ENCODE results near the gene PHGDH. TPM values are rescaled to one million over a fixed set of nuclear protein-coding genes. Genes with fewer than 3 reads are reported as not detected.

The PHGDH gene
- total RNA-seq, 2 experiments from 2014 or later: 195 to 201 TPM

DNA sequence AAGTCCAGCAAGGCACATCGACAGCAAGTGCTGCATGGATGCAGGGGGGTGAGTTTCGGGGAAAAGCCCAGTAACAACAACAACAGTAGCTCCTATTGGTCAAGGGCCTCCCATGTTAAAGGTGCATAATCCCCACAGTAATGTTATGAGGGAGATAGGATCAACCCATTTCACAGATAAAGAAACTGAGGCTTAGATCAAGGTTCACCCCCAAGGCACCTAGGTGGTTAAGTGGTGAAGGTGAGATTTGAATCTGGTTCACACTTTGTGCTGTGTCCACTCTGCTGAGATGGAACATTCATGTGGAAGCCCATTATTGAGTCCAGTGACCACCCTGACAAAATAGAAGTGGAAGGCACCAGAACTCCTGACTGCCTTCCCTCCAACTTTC is 24.9 kb downstream of the PHGDH start:
- H3K36me3 Mint-ChIP-seq (ENCODE audit: low read depth): peaks cover 54% of the 10 kb centered on the region
- CTCF ChIA-PET: no interaction called here
- POLR2A ChIA-PET: no interaction called here
- DNase-seq (no peak), ATAC-seq (no peak)
- no peak overlapping the region for H3K27ac Mint-ChIP-seq
- H3K9me3 Mint-ChIP-seq (ENCODE audit: insufficient read depth): no peaks in the 10 kb centered on the region
- H3K4me3 Mint-ChIP-seq: no peak overlapping the region
- no peaks in the 10 kb centered on the region for H3K4me1 Mint-ChIP-seq (ENCODE audit: low read depth)
- no peaks in the 10 kb centered on the region for H3K27me3 Mint-ChIP-seq (ENCODE audit: low read depth)

DNA sequence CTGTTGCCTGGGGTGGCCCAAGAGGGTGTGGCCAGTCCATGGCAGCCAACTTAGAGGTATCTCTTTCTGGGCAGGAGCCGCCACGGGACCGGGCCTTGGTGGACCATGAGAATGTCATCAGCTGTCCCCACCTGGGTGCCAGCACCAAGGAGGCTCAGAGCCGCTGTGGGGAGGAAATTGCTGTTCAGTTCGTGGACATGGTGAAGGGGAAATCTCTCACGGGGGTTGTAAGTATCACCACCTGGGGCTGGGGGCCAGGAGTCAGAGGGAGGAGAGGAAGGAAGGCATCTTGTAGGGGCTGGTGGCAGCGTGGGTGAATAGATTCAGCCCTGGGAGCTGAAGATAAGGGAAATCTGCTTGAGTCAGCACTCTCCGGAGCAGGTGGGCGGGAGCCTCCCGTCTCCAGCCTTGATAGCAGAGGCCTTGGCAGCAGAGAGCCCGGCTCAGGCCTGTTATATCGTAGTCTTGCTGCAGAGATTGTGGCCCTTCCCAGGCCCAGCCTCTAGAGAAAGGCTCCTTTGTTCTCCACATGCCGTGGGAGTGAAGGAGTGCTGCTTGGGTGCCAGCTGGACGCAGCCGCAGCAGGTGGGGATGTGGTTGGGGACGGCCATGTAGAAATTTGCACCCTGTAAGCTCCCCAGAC is 25.4 kb downstream of the PHGDH start:
- ChIA-PET POLR2A (no interaction called here), CTCF (no interaction called here)
- Mint-ChIP-seq H3K9me3 (ENCODE audit: insufficient read depth) (no peaks in the 10 kb centered on the region), H3K4me1 (ENCODE audit: low read depth) (no peaks in the 10 kb centered on the region), H3K27me3 (ENCODE audit: low read depth) (no peaks in the 10 kb centered on the region), H3K27ac (no peak overlapping the region), H3K36me3 (ENCODE audit: low read depth) (peaks cover 51% of the 10 kb centered on the region), H3K4me3 (no peak overlapping the region)
- no peak for ATAC-seq
- DNase-seq: no peak

DNA sequence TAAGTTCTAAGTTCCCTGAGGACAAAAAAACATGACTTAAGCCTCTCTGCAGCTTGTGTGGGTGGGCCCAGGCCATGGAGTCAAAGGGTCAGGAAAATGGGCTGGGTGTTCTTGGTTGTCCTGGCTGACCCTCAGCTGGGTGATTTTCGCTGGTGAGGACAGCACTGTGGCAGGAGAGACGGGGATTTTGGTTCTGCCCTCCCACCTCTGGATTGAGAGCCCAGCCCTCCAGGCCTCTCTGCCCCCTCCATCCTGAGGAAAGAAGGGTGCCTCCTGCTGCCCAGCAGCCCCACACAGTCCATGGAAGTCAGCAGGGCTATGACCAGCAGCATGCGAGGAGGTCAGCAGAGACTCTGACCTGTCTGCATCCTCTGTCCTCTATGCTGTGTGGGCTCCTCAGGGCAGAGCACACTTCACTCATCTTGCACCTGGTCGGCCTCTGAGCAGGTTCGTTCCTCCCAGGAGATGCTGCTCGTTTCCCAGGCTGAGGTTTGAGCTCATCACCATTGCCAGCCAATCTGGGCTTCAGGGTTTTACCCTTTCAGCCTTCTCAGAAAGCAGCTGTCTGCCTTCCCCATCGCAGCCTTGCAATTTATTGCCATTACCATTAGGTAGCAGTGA is 26.5 kb downstream of the PHGDH start:
- no peak for DNase-seq
- ATAC-seq: no peak
- CTCF ChIA-PET: no interaction called here
- no peaks in the 10 kb centered on the region for H3K27me3 Mint-ChIP-seq (ENCODE audit: low read depth)
- no peak overlapping the region for H3K27ac Mint-ChIP-seq
- peaks cover 51% of the 10 kb centered on the region for H3K36me3 Mint-ChIP-seq (ENCODE audit: low read depth)
- H3K4me3 Mint-ChIP-seq: no peak overlapping the region
- POLR2A ChIA-PET: no interaction called here
- no peaks in the 10 kb centered on the region for H3K4me1 Mint-ChIP-seq (ENCODE audit: low read depth)
- H3K9me3 Mint-ChIP-seq (ENCODE audit: insufficient read depth): no peaks in the 10 kb centered on the region

DNA sequence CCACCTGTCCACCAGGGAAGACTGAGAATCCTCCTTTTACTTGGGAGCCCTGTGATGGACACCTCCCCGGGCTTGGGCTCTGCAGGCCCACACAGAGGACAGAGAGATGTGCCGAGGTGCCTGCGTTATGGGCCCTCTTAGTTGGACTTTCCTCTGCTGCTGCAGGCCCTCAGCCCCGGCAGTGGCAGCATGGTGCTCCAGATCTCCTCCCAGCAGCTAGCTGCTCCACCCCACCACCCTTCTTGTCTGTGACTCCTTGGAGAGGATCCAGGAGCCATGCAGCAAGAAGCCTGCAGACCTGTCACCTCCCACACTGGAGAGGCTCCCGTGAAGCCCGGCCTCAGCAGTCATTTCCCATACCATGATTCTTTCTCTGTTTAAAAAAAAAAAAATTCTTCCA is 27.4 kb downstream of the PHGDH start:
- ChIA-PET CTCF (interaction anchor here (1.0 kb wide), 1 partner anchor 62 kb away, joined by 3 read pairs; no protein-coding TSS in a partner anchor), POLR2A (interaction anchor here (0.6 kb wide), 1 partner anchor 27 kb away, joined by 3 read pairs; no protein-coding TSS in a partner anchor)
- no peak overlapping the region for H3K4me3 Mint-ChIP-seq
- no peaks in the 10 kb centered on the region for H3K27me3 Mint-ChIP-seq (ENCODE audit: low read depth)
- H3K9me3 Mint-ChIP-seq (ENCODE audit: insufficient read depth): no peaks in the 10 kb centered on the region
- ATAC-seq (no peak), DNase-seq (no peak)
- peaks cover 5% of the 10 kb centered on the region for H3K4me1 Mint-ChIP-seq (ENCODE audit: low read depth)
- H3K36me3 Mint-ChIP-seq (ENCODE audit: low read depth): peaks cover 55% of the 10 kb centered on the region
- H3K27ac Mint-ChIP-seq: no peak overlapping the region

DNA sequence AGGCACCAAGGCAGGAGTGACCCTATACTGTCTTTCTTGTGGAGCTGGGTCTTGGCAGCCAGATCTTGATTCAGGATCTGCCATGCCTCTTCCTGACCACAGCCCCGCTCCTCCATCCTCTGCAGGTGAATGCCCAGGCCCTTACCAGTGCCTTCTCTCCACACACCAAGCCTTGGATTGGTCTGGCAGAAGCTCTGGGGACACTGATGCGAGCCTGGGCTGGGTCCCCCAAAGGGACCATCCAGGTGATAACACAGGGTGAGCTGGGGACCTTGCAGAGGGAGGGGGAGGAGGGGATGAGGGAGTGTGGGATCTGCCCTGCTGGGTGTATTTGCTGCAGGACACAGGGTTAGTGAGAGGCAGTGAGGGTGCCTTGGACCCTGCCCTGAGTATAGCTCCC is 28.5 kb downstream of the PHGDH start:
- H3K4me1 Mint-ChIP-seq (ENCODE audit: low read depth): peaks cover 10% of the 10 kb centered on the region
- no peak for DNase-seq
- H3K9me3 Mint-ChIP-seq (ENCODE audit: insufficient read depth): no peaks in the 10 kb centered on the region
- POLR2A ChIA-PET: no interaction called here
- peaks cover 53% of the 10 kb centered on the region for H3K36me3 Mint-ChIP-seq (ENCODE audit: low read depth)
- no peak for ATAC-seq
- H3K27me3 Mint-ChIP-seq (ENCODE audit: low read depth): no peaks in the 10 kb centered on the region
- H3K4me3 Mint-ChIP-seq: no peak overlapping the region
- peak overlapping the region; percentile 27 for H3K27ac Mint-ChIP-seq
- CTCF ChIA-PET: interaction anchor here (1.0 kb wide), 1 partner anchor 63 kb away, joined by 3 read pairs; no protein-coding TSS in a partner anchor

DNA sequence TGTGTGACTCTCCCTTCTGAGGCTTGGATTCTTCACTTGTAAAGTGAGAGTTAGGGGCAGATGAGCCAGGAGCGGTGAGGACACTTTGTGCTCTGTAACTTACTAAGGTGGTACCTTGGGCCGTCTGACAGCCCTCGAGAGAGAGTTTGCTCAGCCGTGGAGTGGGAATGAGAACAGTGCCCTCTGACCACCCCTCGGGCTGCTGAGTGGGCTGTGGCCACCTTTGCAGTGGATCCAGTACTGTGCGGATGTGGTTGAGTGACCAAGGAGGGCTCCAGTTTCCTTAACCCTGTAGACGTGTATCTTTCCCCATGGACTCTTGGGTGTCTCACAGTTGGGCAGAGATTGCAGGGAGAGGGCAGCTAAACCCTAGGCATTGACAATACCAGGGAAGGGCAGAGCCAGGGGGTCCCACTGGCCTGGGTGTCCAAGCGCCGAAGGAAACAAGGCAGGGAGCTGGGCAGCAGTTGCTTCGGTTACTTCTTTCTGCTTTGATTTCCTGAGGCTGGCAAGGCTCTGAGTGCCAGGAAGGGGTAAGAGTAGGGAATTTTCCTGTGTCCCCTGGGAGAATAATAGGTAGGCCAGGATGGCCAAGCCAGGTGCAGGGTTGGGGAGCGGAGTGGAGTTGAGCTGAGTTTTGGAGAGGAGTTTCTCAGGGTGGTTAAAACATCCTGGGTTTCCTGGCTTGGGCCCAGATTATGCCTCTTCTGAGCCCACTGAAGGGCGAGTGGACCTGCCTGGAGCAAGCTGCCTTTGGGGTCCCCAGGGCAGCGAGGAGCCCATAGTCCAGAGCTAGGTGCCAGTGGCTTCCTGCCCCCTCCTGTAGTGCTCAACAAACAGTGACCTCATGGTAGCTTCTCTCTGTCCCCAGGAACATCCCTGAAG is 29.4 kb downstream of the PHGDH start:
- ATAC-seq (no peak), DNase-seq (no peak)
- POLR2A ChIA-PET: no interaction called here
- Mint-ChIP-seq H3K27ac (peak overlapping the region; percentile 27), H3K9me3 (ENCODE audit: insufficient read depth) (no peaks in the 10 kb centered on the region), H3K4me1 (ENCODE audit: low read depth) (peaks cover 17% of the 10 kb centered on the region), H3K36me3 (ENCODE audit: low read depth) (peaks cover 48% of the 10 kb centered on the region), H3K27me3 (ENCODE audit: low read depth) (no peaks in the 10 kb centered on the region), H3K4me3 (no peak overlapping the region)
- CTCF ChIA-PET: interaction anchor here (1.8 kb wide), 1 partner anchor 68 kb away, joined by 7 read pairs; no protein-coding TSS in a partner anchor

DNA sequence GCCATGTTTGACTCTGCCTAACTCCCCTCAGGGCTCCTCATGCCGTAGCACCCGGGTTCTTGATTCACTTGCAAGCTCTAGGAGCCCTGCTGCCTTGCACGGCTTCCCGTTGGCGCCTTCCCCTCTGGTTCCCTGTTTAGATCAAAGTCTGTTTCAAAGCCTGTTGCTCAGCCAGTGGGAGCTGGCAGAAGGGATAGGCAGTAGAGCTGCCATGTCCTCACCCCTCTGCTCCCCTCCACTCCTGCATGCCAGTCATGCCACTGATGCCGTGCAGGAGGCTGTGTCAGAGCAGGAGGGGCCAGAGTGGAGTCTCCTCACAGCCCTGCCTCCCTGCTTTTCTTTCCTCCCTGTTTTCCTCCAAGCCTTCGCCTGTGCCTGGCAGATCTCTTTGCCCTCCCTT is 30.5 kb downstream of the PHGDH start:
- H3K36me3 Mint-ChIP-seq (ENCODE audit: low read depth): peaks cover 38% of the 10 kb centered on the region
- H3K27me3 Mint-ChIP-seq (ENCODE audit: low read depth): no peaks in the 10 kb centered on the region
- DNase-seq: no peak
- CTCF ChIA-PET: interaction anchor here (1.8 to 3.5 kb wide), 2 partner anchors 43 to 67 kb away, joined by 7 to 19 read pairs; no protein-coding TSS in a partner anchor
- no peaks in the 10 kb centered on the region for H3K9me3 Mint-ChIP-seq (ENCODE audit: insufficient read depth)
- H3K27ac Mint-ChIP-seq: no peak overlapping the region
- H3K4me3 Mint-ChIP-seq: no peak overlapping the region
- H3K4me1 Mint-ChIP-seq (ENCODE audit: low read depth): peaks cover 17% of the 10 kb centered on the region
- no peak for ATAC-seq
- POLR2A ChIA-PET: no interaction called here

DNA sequence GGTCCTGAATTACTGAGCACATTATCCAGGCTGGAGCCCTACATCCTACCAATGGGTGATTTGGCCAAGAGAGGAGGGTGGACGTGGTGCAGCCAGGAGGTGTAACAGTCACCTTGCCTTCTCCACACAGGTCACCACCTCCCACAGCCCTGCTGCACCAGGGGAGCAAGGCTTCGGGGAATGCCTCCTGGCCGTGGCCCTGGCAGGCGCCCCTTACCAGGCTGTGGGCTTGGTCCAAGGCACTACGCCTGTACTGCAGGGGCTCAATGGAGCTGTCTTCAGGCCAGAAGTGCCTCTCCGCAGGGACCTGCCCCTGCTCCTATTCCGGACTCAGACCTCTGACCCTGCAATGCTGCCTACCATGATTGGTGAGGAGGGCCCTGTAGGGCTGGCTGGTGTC is 30.9 kb downstream of the PHGDH start:
- ATAC-seq: no peak
- peaks cover 17% of the 10 kb centered on the region for H3K4me1 Mint-ChIP-seq (ENCODE audit: low read depth)
- H3K9me3 Mint-ChIP-seq (ENCODE audit: insufficient read depth): no peaks in the 10 kb centered on the region
- H3K36me3 Mint-ChIP-seq (ENCODE audit: low read depth): peaks cover 35% of the 10 kb centered on the region
- ChIA-PET CTCF (interaction anchor here (1.1 to 3.5 kb wide), 6 partner anchors 17 to 66 kb away, joined by 3 to 19 read pairs (median 4); no protein-coding TSS in a partner anchor), POLR2A (no interaction called here)
- no peak overlapping the region for H3K27ac Mint-ChIP-seq
- H3K27me3 Mint-ChIP-seq (ENCODE audit: low read depth): no peaks in the 10 kb centered on the region
- DNase-seq: no peak
- no peak overlapping the region for H3K4me3 Mint-ChIP-seq

DNA sequence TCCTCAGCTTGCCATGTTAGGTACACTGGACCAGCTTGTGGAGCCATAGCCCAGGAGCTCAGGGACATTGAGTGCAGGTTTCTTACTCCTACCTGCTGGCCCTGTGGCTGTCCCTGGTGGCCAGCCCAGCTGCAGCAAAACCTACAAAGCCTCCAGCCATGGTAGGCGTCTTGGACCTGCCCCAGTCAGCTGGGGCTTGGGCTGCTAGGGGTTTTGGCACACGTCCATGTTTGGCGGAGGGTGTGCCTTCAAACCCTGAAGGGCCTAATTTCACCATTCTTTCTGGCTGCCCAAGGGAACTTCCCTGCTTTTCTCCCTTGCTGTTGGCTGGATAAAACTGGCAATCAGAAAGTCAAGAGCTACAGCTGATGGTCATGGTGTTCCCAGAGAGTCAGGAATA is 31.6 kb downstream of the PHGDH start:
- POLR2A ChIA-PET: interaction anchor here (1.1 kb wide), 1 partner anchor 9 kb away, joined by 3 read pairs; no protein-coding TSS in a partner anchor
- H3K27me3 Mint-ChIP-seq (ENCODE audit: low read depth): no peaks in the 10 kb centered on the region
- no peak for DNase-seq
- no peaks in the 10 kb centered on the region for H3K9me3 Mint-ChIP-seq (ENCODE audit: insufficient read depth)
- peaks cover 17% of the 10 kb centered on the region for H3K4me1 Mint-ChIP-seq (ENCODE audit: low read depth)
- ATAC-seq: no peak
- H3K27ac Mint-ChIP-seq: no peak overlapping the region
- H3K4me3 Mint-ChIP-seq: no peak overlapping the region
- CTCF ChIA-PET: interaction anchor here (0.7 to 5.7 kb wide), 22 partner anchors 9 to 206 kb away, joined by 3 to 48 read pairs (median 4); partner anchors contain the start of genes PHGDH and REG4
- H3K36me3 Mint-ChIP-seq (ENCODE audit: low read depth): peaks cover 31% of the 10 kb centered on the region

DNA sequence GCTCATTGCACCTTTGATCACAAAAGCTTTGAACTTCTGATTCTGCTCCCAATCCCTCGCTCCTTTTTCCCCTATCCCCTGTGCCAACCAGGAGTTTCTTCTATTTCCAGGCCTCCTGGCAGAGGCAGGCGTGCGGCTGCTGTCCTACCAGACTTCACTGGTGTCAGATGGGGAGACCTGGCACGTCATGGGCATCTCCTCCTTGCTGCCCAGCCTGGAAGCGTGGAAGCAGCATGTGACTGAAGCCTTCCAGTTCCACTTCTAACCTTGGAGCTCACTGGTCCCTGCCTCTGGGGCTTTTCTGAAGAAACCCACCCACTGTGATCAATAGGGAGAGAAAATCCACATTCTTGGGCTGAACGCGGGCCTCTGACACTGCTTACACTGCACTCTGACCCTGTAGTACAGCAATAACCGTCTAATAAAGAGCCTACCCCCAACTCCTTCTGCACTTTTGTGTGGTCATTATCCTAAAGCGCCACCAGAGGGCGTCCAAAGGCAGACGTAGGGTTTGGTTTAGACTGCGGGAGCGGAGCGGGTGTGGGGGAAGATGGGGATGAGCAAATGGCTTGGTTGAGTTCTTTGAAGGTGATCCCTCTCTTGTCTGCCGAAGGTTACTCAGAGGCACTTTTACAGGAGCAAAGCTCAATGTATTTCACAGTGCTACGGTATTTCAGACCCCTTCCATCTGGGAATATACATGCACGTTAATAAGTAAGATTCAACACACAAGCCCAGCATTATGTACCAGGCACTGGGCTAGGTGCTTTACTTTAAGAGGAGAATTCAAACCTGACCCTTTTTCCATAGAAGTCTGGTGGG is 32.3 kb downstream of the PHGDH start:
- Mint-ChIP-seq H3K36me3 (ENCODE audit: low read depth) (peaks cover 28% of the 10 kb centered on the region), H3K27ac (peak overlapping the region; percentile 22), H3K9me3 (ENCODE audit: insufficient read depth) (no peaks in the 10 kb centered on the region), H3K4me3 (no peak overlapping the region), H3K27me3 (ENCODE audit: low read depth) (no peaks in the 10 kb centered on the region), H3K4me1 (ENCODE audit: low read depth) (peaks cover 17% of the 10 kb centered on the region)
- POLR2A ChIA-PET: interaction anchor here (0.9 to 1.1 kb wide), 2 partner anchors 10 to 12 kb away, joined by 3 read pairs; no protein-coding TSS in a partner anchor
- DNase-seq (peak; percentile 72), ATAC-seq (peak; percentile 81)
- CTCF ChIA-PET: interaction anchor here (0.5 to 5.7 kb wide), 36 partner anchors 8 to 216 kb away, joined by 3 to 48 read pairs (median 4); partner anchors contain the start of genes PHGDH and REG4

DNA sequence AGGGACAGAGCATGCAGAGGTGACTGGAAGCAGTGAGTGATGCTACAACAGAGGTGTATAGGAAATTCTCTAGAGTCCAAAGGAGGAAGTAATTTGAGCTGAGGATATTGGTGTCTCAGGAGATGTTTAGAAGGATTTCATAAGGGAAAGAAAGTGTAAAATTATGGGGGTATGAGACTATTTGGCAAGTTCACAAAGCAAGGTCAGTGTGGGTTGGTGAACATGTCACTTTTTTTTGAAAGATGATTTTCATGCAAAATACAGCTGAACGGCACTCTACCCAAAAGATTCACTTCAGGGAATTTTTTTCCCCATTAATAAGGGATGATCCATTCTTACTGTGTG is 32.8 kb downstream of the PHGDH start:
- Mint-ChIP-seq H3K36me3 (ENCODE audit: low read depth) (peaks cover 23% of the 10 kb centered on the region), H3K4me1 (ENCODE audit: low read depth) (peaks cover 19% of the 10 kb centered on the region), H3K27me3 (ENCODE audit: low read depth) (peaks cover 4% of the 10 kb centered on the region), H3K9me3 (ENCODE audit: insufficient read depth) (no peaks in the 10 kb centered on the region), H3K4me3 (no peak overlapping the region), H3K27ac (no peak overlapping the region)
- ChIA-PET POLR2A (interaction anchor here (0.9 kb wide), 1 partner anchor 11 kb away, joined by 3 read pairs; no protein-coding TSS in a partner anchor), CTCF (interaction anchor here (0.5 to 5.7 kb wide), 30 partner anchors 10 to 223 kb away, joined by 3 to 48 read pairs (median 4); partner anchors contain the start of gene REG4)
- DNase-seq (no peak), ATAC-seq (no peak)

Measured in activated CD8-positive, alpha-beta T cell treated with anti-CD3 and anti-CD28 coated beads, Interleukin-2, amount 10 ng/mL, durations not matched to agents 7 days and 5 days (primary cell).